Tibial nerve (tissue), 4 donors: ENCODE data around the gene BRI3BP. TPM values are rescaled to one million over a fixed set of nuclear protein-coding genes. Genes with fewer than 3 reads are reported as not detected.
A peak's percentile ranks its signal among the peaks of the same experiment; 100 is the strongest.

Experiments
- DNase-seq, 2 donors: peaks; one replicate each; pipeline ENCODE4 v3.0.0-alpha.2; 2019; ENCODE audit warnings: low spot score in 2 of 2
- H3K27ac ChIP-seq, 4 donors: fragments of 200-600 bp; sonication (generic) in 3 of 4; one replicate each; pipeline ENCODE4 v1.5.1; 2017 to 2019; ENCODE audit warnings: mild to moderate bottlenecking in 1 of 4
- H3K27me3 ChIP-seq, 2 donors: fragments of 200-600 bp; sonication (generic) in 1 of 2; one replicate each; pipeline versions ENCODE4 v1.5.1 to v1.6.0; 2017 to 2019
- H3K36me3 ChIP-seq, 3 donors: fragments of 200-600 bp; sonication (generic); one replicate each; pipeline ENCODE4 v1.5.1; 2018 to 2019
- H3K4me1 ChIP-seq, 4 donors: fragments of 200-600 bp; sonication (generic) in 3 of 4; one replicate each; pipeline ENCODE4 v1.5.1; 2017 to 2019
- H3K4me3 ChIP-seq, 4 donors: fragments of 200-600 bp; sonication (generic) in 3 of 4; one replicate each; pipeline ENCODE4 v1.5.1; 2017 to 2019; ENCODE audit warnings: mild to moderate bottlenecking in 1 of 4, moderate library complexity in 1 of 4
- H3K9me3 ChIP-seq, 4 donors: fragments of 200-600 bp; sonication (generic) in 3 of 4; one replicate each; pipeline ENCODE4 v1.5.1; 2017 to 2019
- EP300 ChIP-seq, 2 donors: sonication (generic); formaldehyde crosslinking; IDR thresholded peaks; one replicate each; pipeline ENCODE4 v1.6.1; 2017; ENCODE audit warnings: antibody characterized with exemption in 2 of 2, mild to moderate bottlenecking in 1 of 2
- POLR2A ChIP-seq, 2 donors: fragments of 450-650 bp; IDR thresholded peaks; one replicate each; pipeline ENCODE4 v1.6.1; 2017; ENCODE audit warnings: antibody characterized with exemption in 2 of 2, mild to moderate bottlenecking in 2 of 2, moderate library complexity in 2 of 2
- WGBS, 2 donors: methylation state at CpG; one replicate each; pipeline ENCODE4 v1.1.5; 2018; 5-methylcytosine and 5-hydroxymethylcytosine counted together
- small RNA-seq: library from RNA; depleted of rRNA; stranded (forward); fragments of <200 nt; gene quantifications from one replicate; pipeline ENCODE3, GENCODE V24; 2016
- total RNA-seq, 4 donors: library from RNA; depleted of rRNA; stranded (reverse); fragments of >200 nt; gene quantifications; one replicate each; pipeline ENCODE4 v1.1.0, GENCODE V29; 2016
- TF ChIP-seq, protein P1 (sequence below), 5 experiments: fragments of 200-600 bp in 3 of 5; fragments of 450-650 bp in 2 of 5; sonication (generic) in 3 of 5; IDR thresholded peaks; one replicate each; pipeline ENCODE4 v1.5.1; 2016 to 2019; ENCODE audit warnings: antibody characterized with exemption in 5 of 5, mild to moderate bottlenecking in 3 of 5, moderate library complexity in 2 of 5

The BRI3BP gene
- total RNA-seq, 4 donors from 2014 or later = 3.9 to 5.7 (median 4.7) TPM

- Histone ChIP-seq H3K4me3 (no peak overlapping the region), H3K9me3 (no peaks in the 10 kb centered on the region), H3K36me3 (peaks cover 0 to 59% (median 0%) of the 10 kb centered on the region in 3 donors), H3K27me3 (no peaks in the 10 kb centered on the region), H3K4me1 (no peaks in the 10 kb centered on the region), H3K27ac (no peak overlapping the region)
- no peak for TF ChIP-seq POLR2A (IDR thresholded peaks at IDR 0.05)
- TF ChIP-seq, protein P1, sequence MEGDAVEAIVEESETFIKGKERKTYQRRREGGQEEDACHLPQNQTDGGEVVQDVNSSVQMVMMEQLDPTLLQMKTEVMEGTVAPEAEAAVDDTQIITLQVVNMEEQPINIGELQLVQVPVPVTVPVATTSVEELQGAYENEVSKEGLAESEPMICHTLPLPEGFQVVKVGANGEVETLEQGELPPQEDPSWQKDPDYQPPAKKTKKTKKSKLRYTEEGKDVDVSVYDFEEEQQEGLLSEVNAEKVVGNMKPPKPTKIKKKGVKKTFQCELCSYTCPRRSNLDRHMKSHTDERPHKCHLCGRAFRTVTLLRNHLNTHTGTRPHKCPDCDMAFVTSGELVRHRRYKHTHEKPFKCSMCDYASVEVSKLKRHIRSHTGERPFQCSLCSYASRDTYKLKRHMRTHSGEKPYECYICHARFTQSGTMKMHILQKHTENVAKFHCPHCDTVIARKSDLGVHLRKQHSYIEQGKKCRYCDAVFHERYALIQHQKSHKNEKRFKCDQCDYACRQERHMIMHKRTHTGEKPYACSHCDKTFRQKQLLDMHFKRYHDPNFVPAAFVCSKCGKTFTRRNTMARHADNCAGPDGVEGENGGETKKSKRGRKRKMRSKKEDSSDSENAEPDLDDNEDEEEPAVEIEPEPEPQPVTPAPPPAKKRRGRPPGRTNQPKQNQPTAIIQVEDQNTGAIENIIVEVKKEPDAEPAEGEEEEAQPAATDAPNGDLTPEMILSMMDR (IDR thresholded peaks at IDR 0.05) = no peak
- no peak for TF ChIP-seq EP300 (IDR thresholded peaks at IDR 0.05)
- no peak for DNase-seq
- WGBS, 2 donors = 89 to 92% methylated on average over 6 of the region's 6 CpGs
Measured at GRCh38 chr12:125076103-125076502, 82.7 kb downstream of the BRI3BP start.

GRCh38 chr12:125079084-125079483 is 85.6 kb downstream of the BRI3BP start:
- 81 to 89% methylated on average over 10 of the region's 10 CpGs for WGBS, 2 donors
- Histone ChIP-seq H3K36me3 (peaks cover 0 to 76% (median 0%) of the 10 kb centered on the region in 3 donors), H3K4me3 (no peak overlapping the region), H3K9me3 (no peaks in the 10 kb centered on the region), H3K27ac (peak overlapping the region in 1 of 4 donors; percentile 56), H3K27me3 (no peaks in the 10 kb centered on the region), H3K4me1 (no peaks in the 10 kb centered on the region)
- DNase-seq = no peak
- TF ChIP-seq EP300 (IDR thresholded peaks at IDR 0.05) = no peak
- TF ChIP-seq POLR2A (IDR thresholded peaks at IDR 0.05) = no peak
- TF ChIP-seq, protein P1 (IDR thresholded peaks at IDR 0.05) = no peak

GRCh38 chr12:125079648-125080645 is 86.5 kb downstream of the BRI3BP start:
- Histone ChIP-seq H3K27ac (peak overlapping the region in 1 of 4 donors; percentile 56), H3K27me3 (no peaks in the 10 kb centered on the region), H3K4me3 (no peak overlapping the region), H3K9me3 (no peaks in the 10 kb centered on the region), H3K36me3 (peaks cover 0 to 85% (median 0%) of the 10 kb centered on the region in 3 donors), H3K4me1 (no peaks in the 10 kb centered on the region)
- DNase-seq = peak; percentile 38 to 55
- TF ChIP-seq, protein P1 (IDR thresholded peaks at IDR 0.05) = no peak
- TF ChIP-seq EP300 (IDR thresholded peaks at IDR 0.05) (peak in 1 of 2 donors; percentile 43), POLR2A (IDR thresholded peaks at IDR 0.05) (no peak)
- WGBS, 2 donors = 79 to 82% methylated on average over 15 of the region's 15 CpGs

Small RNA genes within 50 kb of the gene (small RNA-seq; reads per million reads assigned to genes)
- gene AC122688.1 = not detected

Other genes starting within 250 kb of the BRI3BP start
- 10 to 100 TPM; 15.3 to 55.3 (median 29.7) TPM for gene SCARB1, start 129.8 kb upstream of the BRI3BP start, total RNA-seq
- gene UBC, start 79.0 kb upstream of the BRI3BP start, total RNA-seq = 1,000 to 10,000 TPM; 1,276 to 1,840 (median 1,378) TPM
- 10 to 100 TPM; 12.9 to 27.3 (median 20.8) TPM for gene DHX37, start 4.5 kb upstream of the BRI3BP start, total RNA-seq
- 10 to 100 TPM; 17.9 to 29.7 (median 23.6) TPM for gene AACS, start 71.8 kb downstream of the BRI3BP start, total RNA-seq
- 10 to 100 TPM; 17.8 to 38.0 (median 29.4) TPM for gene TMEM132B, start 192.7 kb downstream of the BRI3BP start, total RNA-seq